ENCODE measurements around the gene ROR1.

GRCh38 chr1:64209221-64209620 is 435.4 kb downstream of the ROR1 start:
- TF ChIP-seq CTCF (IDR thresholded peaks at IDR 0.05) (no peak), POLR2A (IDR thresholded peaks at IDR 0.05; ENCODE audit: low read depth) (no peak)
